Transverse colon (tissue), 4 donors: Measurements from ENCODE around the gene SLC15A5. TPM values are rescaled to one million over a fixed set of nuclear protein-coding genes. Genes with fewer than 3 reads are reported as not detected.

Experiments used
- DNase-seq: peaks from one replicate; pipeline ENCODE4 v3.0.0-alpha.2; 2019
- H3K27ac ChIP-seq, 4 donors: fragments of 200-600 bp; sonication (generic); 2 replicates each; pipeline ENCODE4 v1.5.1; 2016 to 2018; ENCODE audit warnings: inconsistent platforms in 4 of 4
- H3K27me3 ChIP-seq: fragments of 200-600 bp; sonication (generic); 2 replicates; pipeline ENCODE4 v1.5.1; 2017; ENCODE audit warnings: inconsistent platforms
- H3K36me3 ChIP-seq, 4 donors: fragments of 200-600 bp; sonication (generic); 2 replicates each; pipeline ENCODE4 v1.5.1; 2017 to 2019; ENCODE audit warnings: inconsistent platforms in 4 of 4
- H3K4me1 ChIP-seq, 4 donors: fragments of 200-600 bp; sonication (generic); 2 replicates each; pipeline ENCODE4 v1.5.1; 2017 to 2020; ENCODE audit warnings: inconsistent platforms in 4 of 4
- H3K4me3 ChIP-seq, 4 donors: fragments of 200-600 bp; sonication (generic); 1 replicate in 1 of 4; 2 replicates in 3 of 4; pipeline versions ENCODE4 v1.5.1 to v1.6.1; 2017 to 2019; ENCODE audit warnings: inconsistent platforms in 4 of 4
- H3K9me3 ChIP-seq, 2 donors: fragments of 200-600 bp; sonication (generic); 2 replicates each; pipeline ENCODE4 v1.5.1; 2017 to 2019; ENCODE audit warnings: inconsistent platforms in 2 of 2
- CTCF ChIP-seq, 5 experiments: fragments of 200-600 bp in 3 of 5; fragments of 450-650 bp in 2 of 5; sonication (generic) in 3 of 5; IDR thresholded peaks; 1 replicate in 2 of 5; 2 replicates in 3 of 5; pipeline ENCODE4 v1.5.1; 2016 to 2017; ENCODE audit warnings: antibody characterized with exemption in 5 of 5, inconsistent platforms in 3 of 5, mild to moderate bottlenecking in 2 of 5, moderate library complexity in 1 of 5
- EP300 ChIP-seq: sonication (generic); formaldehyde crosslinking; IDR thresholded peaks from one replicate; pipeline ENCODE4 v1.6.1; 2017; ENCODE audit warnings: antibody characterized with exemption, low read depth
- POLR2A ChIP-seq: fragments of 450-650 bp; IDR thresholded peaks from one replicate; pipeline ENCODE4 v1.6.1; 2016; ENCODE audit warnings: antibody characterized with exemption, mild to moderate bottlenecking, moderate library complexity
- POLR2AphosphoS5 ChIP-seq, 3 donors: sonication (generic); formaldehyde crosslinking; IDR thresholded peaks; one replicate each; pipeline ENCODE4 v1.6.1; 2016; ENCODE audit warnings: antibody characterized with exemption in 3 of 3
- WGBS, 2 donors: methylation state at CpG; one replicate each; pipeline ENCODE4 v1.1.5; 2018; ENCODE audit warnings: low coverage in 1 of 2; 5-methylcytosine and 5-hydroxymethylcytosine counted together
- in situ Hi-C, 4 donors: fragments of 200-750 bp; cut with MboI; loops; one replicate each; pipeline versions ENCODE4 v1.15.0 to v1.15.1; 2017; ENCODE audit warnings: low sequenced_read_pairs in 3 of 4, low pct_ligation_motif_present in 1 of 4, low pct_unique_long_range_greater_than_20kb in 1 of 4
- intact Hi-C: fragments of 100-400 bp; cut with DNase I; formaldehyde crosslinking; loops from one replicate; pipeline ENCODE4 v1.15.1; 2023; ENCODE audit warnings: low total_unique reads
- total RNA-seq, 4 donors: library from RNA; depleted of rRNA; stranded (reverse); fragments of >200 nt; gene quantifications; one replicate each; pipeline ENCODE4 v1.1.0, GENCODE V29; 2016

Gene SLC15A5
- total RNA-seq, 4 donors from 2014 or later, result not detected

DNA sequence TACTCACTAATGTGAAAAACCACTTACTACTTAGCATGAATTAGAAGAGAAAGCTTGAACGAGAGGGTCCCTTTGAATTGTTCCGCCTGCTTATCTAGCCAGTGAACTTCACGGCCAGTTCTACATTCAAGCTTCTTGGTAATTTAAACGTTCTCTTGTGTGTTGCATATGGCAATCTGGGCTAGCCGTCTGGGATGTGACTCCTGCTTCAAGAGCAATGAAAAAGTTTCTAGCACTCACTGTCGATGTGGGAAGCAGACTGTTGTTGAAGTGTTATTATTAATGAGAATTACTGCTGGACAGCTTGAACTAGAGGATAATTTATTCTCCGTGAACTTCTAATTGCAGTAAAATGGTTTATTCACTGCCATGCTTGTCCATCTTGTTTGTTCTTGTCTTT is 93.9 kb downstream of the SLC15A5 start:
- in situ Hi-C loops (loop anchor here in 2 of 4 donors (10.0 to 25.0 kb wide), 2 partner anchors 179 to 181 kb away; no protein-coding TSS in a partner anchor), intact Hi-C loops (no loop called here)
- Histone ChIP-seq H3K27ac (no peak overlapping the region), H3K4me3 (no peak overlapping the region), H3K27me3 (no peaks in the 10 kb centered on the region), H3K9me3 (no peaks in the 10 kb centered on the region), H3K36me3 (no peaks in the 10 kb centered on the region), H3K4me1 (no peaks in the 10 kb centered on the region)
- no peak for DNase-seq
- TF ChIP-seq CTCF (IDR thresholded peaks at IDR 0.05) (no peak), POLR2AphosphoS5 (IDR thresholded peaks at IDR 0.05) (no peak), EP300 (no peak), POLR2A (no peak)
- WGBS, 2 donors, result 72 to 85% methylated on average over 4 to 7 of the region's 7 CpGs

DNA sequence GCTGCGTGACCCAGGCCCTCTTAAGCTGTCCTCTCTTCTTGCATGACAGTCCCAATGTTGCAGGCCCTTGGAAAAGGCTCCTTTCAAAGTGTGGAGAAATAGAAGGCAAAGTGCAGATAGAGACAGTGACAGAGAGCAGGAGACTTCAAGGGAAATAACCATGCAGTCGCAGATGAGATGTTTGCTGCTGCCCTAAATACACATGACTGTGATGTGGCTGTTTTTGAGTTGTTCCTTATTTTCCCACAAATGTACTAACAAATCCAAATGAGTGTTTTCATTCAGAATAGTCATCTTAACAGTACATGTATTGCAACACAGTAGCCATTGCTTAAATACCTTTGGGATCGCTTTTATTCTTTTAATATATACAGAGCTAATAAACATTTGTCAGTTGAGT is 101.6 kb downstream of the SLC15A5 start:
- Histone ChIP-seq H3K27me3 (no peaks in the 10 kb centered on the region), H3K9me3 (no peaks in the 10 kb centered on the region), H3K4me1 (no peaks in the 10 kb centered on the region), H3K36me3 (no peaks in the 10 kb centered on the region), H3K4me3 (no peak overlapping the region), H3K27ac (no peak overlapping the region)
- no peak for DNase-seq
- intact Hi-C loops, result no loop called here
- in situ Hi-C loops, result loop anchor here in 2 of 4 donors (10.0 to 25.0 kb wide), 2 partner anchors 179 to 186 kb away; no protein-coding TSS in a partner anchor
- WGBS, 2 donors, result 69 to 70% methylated on average over 2 to 3 of the region's 3 CpGs
- no peak for TF ChIP-seq CTCF (IDR thresholded peaks at IDR 0.05)
- TF ChIP-seq POLR2A, result no peak
- TF ChIP-seq POLR2AphosphoS5 (IDR thresholded peaks at IDR 0.05), result no peak
- no peak for TF ChIP-seq EP300

DNA sequence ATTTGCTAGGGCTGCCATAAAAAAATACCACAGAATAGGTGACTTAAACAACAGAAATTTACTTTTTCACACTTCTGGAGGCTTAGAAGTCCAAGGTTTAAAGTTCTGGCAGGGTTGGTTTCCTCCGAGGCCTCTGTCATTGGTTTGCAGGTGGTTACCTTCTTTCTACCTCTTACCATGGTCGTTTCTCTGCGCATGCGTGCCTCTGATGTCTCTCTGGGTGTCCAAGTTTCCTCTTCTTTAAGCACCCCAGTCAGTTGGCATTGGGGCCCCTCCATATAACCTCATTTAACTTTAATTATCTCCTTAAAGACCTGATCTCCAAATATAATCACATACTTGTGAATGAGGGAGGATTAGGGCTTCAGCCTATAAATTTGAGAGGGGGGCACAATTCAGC is 103.2 kb downstream of the SLC15A5 start:
- H3K36me3 ChIP-seq, result no peaks in the 10 kb centered on the region
- TF ChIP-seq EP300, result no peak
- no peak for TF ChIP-seq POLR2AphosphoS5 (IDR thresholded peaks at IDR 0.05)
- no peak for TF ChIP-seq CTCF (IDR thresholded peaks at IDR 0.05)
- no peak for TF ChIP-seq POLR2A
- 83 to 93% methylated on average over 4 of the region's 4 CpGs for WGBS, 2 donors
- no peak overlapping the region for H3K4me3 ChIP-seq
- H3K27me3 ChIP-seq, result no peaks in the 10 kb centered on the region
- H3K9me3 ChIP-seq, result no peaks in the 10 kb centered on the region
- intact Hi-C loops (no loop called here), in situ Hi-C loops (loop anchor here in 1 of 4 donors (10.0 kb wide), 1 partner anchor 181 kb away; no protein-coding TSS in a partner anchor)
- DNase-seq, result no peak
- H3K4me1 ChIP-seq, result no peaks in the 10 kb centered on the region
- no peak overlapping the region for H3K27ac ChIP-seq

DNA sequence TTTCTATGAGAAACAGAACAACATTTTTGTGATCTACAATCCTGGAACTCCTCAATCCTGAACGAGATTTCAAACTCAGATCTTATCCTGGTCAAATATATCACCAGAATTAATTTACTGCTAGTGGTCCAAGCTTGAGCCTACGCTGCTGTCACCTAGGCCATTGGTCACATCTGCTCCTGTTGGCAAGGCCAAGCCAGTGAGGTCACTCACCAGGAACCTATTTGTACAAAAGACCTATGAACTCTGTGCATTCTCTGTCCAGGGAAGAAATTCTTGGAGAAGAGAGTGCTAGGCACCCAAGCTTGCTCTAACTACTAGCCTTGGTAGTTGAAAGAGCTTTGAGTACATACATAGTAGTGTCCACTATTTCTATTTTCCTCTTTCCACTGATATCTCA is 106.1 kb downstream of the SLC15A5 start:
- 76% methylated on average over 2 of the region's 2 CpGs; no CpG with 5 or more reads in 1 of the 2 donors for WGBS, 2 donors
- intact Hi-C loops, result no loop called here
- in situ Hi-C loops, result loop anchor here in 1 of 4 donors (10.0 kb wide), 1 partner anchor 183 kb away; no protein-coding TSS in a partner anchor

More for the DNA sequence above, 106.1 kb downstream of the SLC15A5 start:
- no peak overlapping the region for H3K27ac ChIP-seq
- no peaks in the 10 kb centered on the region for H3K36me3 ChIP-seq
- no peaks in the 10 kb centered on the region for H3K9me3 ChIP-seq
- no peak for DNase-seq
- H3K27me3 ChIP-seq, result no peaks in the 10 kb centered on the region
- TF ChIP-seq CTCF (IDR thresholded peaks at IDR 0.05) (no peak), POLR2A (no peak), POLR2AphosphoS5 (IDR thresholded peaks at IDR 0.05) (no peak), EP300 (no peak)
- peaks cover 0 to 1% (median 0%) of the 10 kb centered on the region in 4 donors for H3K4me1 ChIP-seq
- no peak overlapping the region for H3K4me3 ChIP-seq
